Measurements from ENCODE around the gene HRCT1.

HRCT1 gene

GRCh38 chr9:35954942-35955546, 49.0 kb downstream of the HRCT1 start:
- Histone ChIP-seq H3K9ac (ENCODE audit: low read depth in 1 of 2, low read length in 2 of 2) (no peak overlapping the region), H3K27ac (ENCODE audit: low read depth in 2 of 2, low read length in 2 of 2) (no peak overlapping the region), H3K36me3 (ENCODE audit: control insufficient read depth in 2 of 2, insufficient read depth in 2 of 2, low read length in 2 of 2) (no peaks in the 10 kb centered on the region), H3K9me3 (ENCODE audit: control insufficient read depth in 2 of 2, low read length in 2 of 2) (no peaks in the 10 kb centered on the region), H3K4me1 (ENCODE audit: control insufficient read depth in 2 of 2, insufficient read depth in 2 of 2, low read length in 2 of 2) (peaks cover 5 to 11% of the 10 kb centered on the region in 2 donors), H3K4me3 (ENCODE audit: low read length in 2 of 2) (no peak overlapping the region), H3K27me3 (ENCODE audit: control insufficient read depth in 2 of 2, insufficient read depth in 2 of 2, low read length in 2 of 2) (no peaks in the 10 kb centered on the region)

- no peak overlapping the region for H3K27ac ChIP-seq (ENCODE audit: low read depth in 2 of 2, low read length in 2 of 2)
- H3K36me3 ChIP-seq (ENCODE audit: control insufficient read depth in 2 of 2, insufficient read depth in 2 of 2, low read length in 2 of 2), result no peaks in the 10 kb centered on the region
- H3K9me3 ChIP-seq (ENCODE audit: control insufficient read depth in 2 of 2, low read length in 2 of 2), result no peaks in the 10 kb centered on the region
- H3K4me3 ChIP-seq (ENCODE audit: low read length in 2 of 2), result no peak overlapping the region
- H3K4me1 ChIP-seq (ENCODE audit: control insufficient read depth in 2 of 2, insufficient read depth in 2 of 2, low read length in 2 of 2), result peaks cover 13 to 25% of the 10 kb centered on the region in 2 donors
- no peak overlapping the region for H3K9ac ChIP-seq (ENCODE audit: low read depth in 1 of 2, low read length in 2 of 2)
- no peaks in the 10 kb centered on the region for H3K27me3 ChIP-seq (ENCODE audit: control insufficient read depth in 2 of 2, insufficient read depth in 2 of 2, low read length in 2 of 2)
Observed at GRCh38 chr9:35956651-35957050, 50.6 kb downstream of the HRCT1 start.

Measured in mucosa of rectum (tissue), 2 donors.